ENCODE data around the gene ZNF717. TPM values are rescaled to one million over a fixed set of nuclear protein-coding genes. Genes with fewer than 3 reads are reported as not detected.

The ZNF717 gene
- total RNA-seq, result 5.0 and 15.1 TPM in 2 replicates

DNA sequence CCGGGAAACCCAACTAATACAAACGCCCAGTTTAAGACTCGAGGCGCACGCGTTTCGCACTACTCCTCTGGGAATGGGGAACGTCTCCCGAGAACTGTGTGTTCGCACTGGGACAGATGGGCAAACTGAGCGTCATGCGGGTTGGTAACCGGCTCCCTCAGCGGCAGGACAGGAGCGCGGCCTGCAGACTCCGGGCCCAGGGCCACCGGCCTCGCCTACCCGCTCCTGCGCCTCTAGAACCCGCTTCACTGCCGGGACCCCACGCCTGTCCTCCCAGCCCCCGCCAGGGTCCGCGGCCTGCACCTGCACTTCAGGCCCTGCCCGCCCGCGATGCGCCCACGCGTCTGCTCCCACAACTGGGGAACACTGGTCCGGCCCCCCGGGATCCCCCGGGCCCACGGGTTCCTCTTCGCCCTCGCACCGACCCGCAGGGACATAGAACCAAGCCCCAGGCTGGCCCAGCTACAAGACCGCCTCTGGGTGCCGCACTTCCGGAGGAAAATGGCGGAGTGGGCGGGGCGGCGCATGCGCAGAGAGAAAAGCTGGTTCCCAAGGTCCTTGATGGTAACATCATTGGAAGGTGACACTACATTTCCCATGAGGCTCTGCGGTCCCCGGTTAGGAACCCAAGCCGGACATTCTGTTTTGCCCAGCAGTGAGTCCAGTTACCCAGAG, at the start of gene ZNF717:
Gene ZNF717, minus strand, starts transcription at position 469 of the 675 bp plus-strand sequence. CDS start 2,187 bp downstream, outside the sequence.

Other genes starting within 250 kb of the ZNF717 start
- not detected in 2 replicates for gene FRG2C, start 121.2 kb downstream of the ZNF717 start, total RNA-seq